Measurements from ENCODE around the gene NR1H2.
"Not testable (repeated sequence)": the region's sequence is repeated elsewhere in the genome, so short reads cannot be mapped to it uniquely, and the experiment has no call there.

The NR1H2 gene

DNA sequence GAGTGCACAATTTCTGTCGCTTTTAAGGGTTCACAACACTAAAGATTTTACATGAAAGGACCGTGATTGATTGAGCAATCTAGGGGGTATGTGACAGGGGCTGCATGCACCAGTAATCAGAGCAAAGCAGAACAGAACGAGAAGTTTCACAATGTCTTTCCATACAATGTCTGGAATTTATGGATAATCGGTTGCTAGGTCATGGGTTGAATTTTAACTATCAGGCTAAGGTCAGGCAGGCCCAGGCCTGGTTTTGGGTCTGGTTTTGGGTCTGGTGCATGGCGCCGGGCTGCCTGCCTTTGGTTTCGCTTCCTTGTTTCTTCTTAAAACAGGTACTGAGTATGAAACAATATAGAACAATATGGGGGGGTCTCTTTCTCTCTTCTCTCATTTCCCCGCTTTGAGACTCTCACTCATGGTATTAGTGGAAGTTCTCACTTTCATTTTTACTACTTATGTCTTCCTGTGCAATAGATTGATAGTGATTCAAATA is 29.1 kb upstream of the NR1H2 start:
- DNase-seq: not testable (repeated sequence)

DNA sequence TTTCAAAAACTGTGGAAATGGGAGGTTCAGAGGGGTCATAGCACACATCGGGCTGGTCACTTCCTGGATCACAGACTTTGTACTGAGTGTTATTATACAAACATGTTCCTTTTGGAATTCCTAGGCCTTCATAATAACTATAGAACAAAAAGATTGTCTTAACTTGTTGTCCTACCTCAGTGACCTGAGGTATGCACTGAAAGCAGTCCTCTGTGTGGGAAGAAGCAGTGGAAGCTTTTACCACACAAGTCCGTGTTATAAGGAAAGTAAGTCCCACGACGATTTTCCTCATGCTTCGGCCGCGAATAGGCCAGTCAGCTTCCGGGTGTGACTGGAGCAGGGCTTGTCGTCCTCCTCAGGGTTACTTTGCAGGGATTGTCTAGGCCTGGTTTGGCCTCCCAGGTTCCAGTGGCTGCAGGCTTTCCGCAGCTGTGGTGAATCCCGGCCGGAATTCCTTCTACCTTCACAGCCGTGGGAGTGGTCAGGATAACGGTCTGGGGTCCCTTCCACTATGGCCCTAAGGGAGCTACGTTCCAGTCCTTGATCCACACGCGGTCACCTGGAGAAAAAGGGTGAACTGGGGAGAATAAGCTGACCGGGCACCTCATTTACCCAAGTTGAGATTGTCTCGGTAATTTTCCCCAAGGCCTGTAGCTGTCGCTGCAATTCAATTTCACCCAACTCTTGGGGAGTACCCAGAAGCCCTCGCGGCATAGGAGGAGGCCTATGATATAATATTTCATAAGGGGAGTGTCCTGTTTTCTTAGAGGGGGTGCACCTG is 26.8 kb upstream of the NR1H2 start:
- DNase-seq: no peak

DNA sequence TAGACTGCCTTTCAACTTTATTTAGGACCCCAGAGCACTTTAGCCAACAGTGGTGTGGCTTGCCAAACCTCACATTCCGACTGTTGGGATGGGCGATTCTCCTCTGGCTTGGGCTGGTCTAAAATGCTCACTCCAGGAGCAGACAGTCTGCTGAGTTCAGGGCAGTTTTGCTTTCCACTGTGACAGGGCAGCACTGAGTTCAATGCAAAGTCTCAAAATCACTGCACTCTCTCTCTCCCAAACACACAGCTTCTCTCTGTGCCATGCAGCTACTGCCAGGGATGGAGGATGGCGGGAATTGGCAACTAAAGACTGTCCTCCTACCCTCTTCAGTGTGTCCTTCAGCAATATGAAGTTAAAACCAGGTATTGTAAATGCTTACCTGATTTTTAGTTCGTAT is 24.0 kb upstream of the NR1H2 start:
- no peak for DNase-seq

DNA sequence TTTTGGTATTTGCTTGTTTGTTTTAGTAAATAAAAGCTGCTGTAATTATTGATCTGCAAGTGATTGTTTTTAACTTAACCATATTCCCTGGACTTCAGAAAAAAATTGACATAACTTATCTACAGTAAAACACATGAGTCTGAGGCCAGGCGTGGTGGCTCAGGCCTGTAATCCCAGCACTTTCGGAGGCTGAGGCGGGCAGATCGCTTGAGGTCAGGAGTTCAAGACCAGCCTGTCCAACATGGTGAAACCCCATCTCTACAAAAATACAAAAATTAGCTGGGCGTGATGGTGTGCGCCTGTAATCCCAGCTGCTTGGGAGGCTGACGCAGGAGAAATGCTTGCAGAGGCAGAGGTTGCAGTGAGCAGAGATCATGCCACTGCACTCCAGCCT is 22.8 kb upstream of the NR1H2 start:
- not testable (repeated sequence) for DNase-seq

DNA sequence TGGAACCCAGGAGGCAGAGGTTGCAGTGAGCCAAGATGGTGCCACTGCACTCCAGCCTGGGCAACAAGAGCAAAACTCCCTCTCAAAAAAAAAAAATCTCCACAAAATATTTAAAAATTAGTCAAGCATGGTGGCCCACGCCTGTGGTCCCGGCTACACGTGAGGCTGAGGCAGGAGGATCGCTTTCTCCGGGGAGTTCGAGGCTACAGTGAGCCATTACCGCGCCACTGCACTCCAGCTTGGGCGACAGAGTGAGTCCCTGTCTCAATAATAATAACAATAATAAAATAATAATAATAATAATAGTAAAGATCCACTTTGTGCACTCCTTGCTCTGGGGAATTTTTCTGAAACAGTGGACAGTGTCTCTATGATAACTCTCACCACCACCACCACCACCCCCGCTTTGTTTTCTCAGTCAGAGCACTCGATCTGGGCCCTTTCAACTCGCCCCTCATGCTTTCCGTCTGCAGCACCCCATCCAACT is 19.5 kb upstream of the NR1H2 start:
- no peak for DNase-seq

DNA sequence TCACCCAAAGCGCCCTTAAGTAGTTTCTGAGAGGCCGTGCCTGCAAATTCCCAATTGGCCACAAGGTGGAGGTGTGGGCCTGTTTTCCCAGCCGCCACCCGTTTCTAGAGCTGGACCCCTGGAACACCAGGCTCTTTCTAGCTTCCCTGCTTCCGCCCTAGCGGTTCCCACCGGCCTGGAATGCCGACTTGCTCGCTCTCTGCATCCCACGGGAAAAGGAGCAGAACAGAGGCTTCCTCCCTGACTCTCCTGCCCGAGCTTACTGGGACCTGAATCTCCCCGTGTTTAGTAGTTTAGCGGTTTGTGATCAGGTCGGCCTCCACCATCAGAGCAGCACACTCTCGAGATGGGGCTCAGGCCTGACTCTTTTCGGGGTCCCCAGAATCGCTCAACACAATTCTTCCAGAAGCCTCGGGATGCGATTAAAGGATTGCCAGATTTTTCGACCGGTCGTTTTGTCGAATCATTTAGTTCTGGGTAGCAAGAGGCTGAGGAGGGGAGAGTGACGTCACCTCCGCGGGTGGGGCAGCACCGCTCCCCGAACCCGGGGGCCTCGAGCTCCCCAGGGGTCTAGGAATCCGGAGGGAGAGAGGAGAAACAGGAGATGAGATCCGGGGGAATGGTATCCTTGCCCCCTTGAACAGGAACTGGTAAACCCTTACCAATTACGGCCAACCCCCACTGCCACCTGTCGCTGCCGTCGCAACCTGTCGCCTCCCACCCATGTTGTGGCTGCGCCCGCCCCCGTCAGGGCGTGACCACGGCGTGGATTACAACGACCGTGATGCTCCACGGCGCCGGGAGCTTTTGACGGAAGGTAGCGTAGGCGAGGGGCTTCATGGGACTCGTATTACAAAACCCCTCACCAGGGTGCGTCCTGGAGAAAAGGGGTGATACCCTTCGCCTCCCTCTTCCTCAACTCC is 18.8 kb upstream of the NR1H2 start:
- peak; percentile 86 for DNase-seq

DNA sequence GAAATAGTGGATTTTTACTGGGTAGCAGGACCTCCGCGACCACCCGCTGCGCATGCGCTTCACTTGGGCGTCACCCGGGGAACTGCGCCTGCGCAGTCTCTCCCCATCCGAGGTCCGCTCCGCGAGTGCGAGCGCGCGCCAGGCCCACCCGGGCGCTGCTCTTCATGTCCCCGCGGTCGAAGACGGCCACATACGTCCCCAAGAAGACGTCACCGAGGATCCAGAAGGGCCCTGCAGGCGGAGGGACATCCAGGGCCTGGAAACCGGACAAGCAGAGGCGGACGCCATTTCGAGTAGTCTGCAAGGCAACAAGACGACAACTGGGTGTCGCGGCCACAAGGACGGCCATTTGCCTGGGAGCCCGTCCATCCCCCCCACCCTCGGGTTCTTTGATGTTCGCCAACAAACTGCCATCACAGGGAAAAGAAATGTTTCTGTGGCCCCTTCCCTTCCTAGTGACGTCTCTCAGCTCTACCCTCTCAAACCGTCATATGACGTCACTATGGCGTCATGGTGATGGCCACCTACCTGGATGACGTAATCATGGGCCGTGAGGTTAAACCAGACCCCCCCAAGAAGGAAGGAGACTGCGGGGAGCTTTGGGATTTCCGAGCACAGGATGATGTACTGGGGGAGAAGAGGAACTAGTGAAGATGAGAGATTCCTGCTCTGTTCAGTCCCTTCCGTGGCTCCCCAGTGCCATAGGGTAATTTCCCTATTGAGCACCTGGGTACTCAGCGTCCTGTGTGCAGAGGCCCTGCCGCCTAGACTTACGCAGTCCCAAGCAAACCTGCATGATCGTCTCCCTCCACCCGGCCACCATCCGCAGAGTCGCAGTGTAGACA is 17.6 kb upstream of the NR1H2 start:
- peak; percentile 76 for DNase-seq

DNA sequence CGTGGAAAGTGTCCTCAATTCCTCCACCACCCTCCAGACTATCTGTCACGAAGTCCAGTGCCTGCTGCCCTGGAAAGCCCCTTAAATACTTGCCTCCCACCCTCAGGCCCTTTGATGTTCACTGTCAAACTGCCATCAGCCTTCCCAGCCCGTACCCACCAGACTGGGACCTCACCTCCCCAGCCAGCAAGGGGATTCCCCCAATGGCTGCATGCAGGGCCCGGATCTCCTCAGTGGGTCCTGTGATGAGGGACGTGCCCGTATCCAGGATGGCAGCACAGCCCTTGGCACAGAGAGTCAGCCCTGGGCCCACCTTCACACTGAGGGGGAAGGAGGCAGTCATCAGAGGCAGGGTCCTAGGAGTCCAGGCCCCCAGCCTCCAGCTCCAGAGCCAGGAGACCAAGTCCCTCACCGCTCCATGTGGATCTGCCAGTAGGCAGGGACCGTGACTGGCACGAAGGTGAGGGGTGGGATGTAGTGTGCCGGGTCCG is 16.9 kb upstream of the NR1H2 start:
- DNase-seq: no peak

DNA sequence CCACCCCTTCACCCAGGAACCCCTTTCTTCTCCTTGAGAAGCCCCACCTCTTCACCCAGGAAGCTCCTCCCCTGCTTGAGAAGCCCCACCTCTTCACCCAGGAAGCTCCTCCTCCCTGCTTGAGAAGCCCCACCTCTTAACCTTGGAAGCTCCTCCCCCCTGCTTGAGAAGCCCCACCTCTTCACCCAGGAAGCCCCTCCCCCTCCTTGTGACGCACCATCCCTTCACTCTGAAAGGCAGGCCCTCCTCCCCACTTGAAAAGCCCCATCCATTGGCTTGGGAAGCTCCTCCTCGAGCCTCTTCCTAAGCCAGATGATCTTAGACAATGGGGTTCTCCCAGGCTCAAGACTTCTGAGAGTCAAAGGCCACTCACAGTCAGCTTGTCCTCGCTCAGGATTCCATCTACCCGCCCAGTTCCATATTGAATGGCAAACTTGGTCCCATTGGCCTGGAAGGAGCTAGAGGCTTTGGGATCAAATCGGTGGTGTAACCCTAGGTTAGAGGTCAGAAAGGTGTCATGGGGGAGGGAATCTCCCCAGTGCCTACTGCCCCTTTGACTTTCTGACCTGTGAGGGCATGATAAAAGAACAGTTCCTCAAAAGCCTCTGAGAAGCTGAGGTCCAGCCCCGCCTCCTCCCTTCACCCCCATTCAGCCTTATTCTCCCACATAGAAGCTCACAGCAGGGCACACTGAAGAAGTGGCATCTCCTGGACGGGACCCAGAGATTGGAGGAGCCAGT is 14.8 kb upstream of the NR1H2 start:
- DNase-seq: no peak

DNA sequence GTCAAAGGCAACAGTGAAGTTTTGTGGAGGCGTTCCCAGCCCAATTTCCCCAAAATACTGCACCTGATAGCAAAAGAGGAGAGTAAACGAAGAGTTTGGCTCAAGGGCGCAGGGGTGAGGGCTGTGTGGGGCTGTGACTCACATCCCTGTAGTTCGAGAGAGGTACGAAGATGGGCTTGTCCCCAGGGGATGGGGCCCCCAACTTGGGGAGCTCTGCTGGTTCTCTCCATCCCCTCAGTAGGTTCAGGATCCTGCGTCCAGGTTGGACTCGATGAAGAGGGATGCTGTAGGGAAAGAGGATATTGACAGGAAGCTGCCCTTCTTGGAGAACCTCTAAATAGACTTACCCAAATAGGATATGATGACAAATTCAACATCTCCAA is 14.2 kb upstream of the NR1H2 start:
- no peak for DNase-seq

DNA sequence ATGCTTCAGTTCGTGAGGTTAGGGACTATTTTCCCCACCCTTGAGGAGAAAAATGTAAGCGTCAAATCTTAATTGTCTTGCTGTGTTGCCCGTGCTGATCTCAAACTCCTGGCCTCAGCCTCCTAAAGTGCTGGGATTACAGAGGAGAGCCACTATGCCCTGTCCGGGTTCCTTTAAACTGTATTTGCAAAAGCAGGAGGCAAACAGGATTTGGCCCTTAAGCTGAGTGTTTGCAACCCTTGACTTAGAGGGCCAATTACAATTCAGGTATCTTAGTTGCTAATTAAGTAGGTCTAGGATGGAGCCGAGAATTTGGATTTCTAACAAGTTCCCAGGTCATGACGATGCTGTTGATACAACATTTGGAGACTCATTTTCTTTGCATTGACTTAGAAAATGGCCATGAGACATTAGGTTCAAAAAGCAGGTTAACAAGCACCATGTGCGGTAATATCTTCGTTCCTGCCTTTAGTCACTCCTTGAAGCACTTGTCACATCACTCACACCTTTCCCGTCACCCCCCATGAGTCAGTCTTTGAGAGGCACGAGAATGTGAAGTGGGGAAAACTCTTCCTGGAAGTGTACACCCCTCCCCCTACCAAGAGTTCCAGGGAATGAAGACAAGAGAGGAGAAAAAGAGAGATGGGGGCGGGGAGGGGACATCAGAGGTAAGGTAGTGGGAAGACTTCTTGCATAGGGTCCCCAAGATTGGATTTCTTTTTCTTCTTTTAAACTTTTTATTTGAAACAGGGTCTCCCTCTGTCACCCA is 13.4 kb upstream of the NR1H2 start:
- DNase-seq: no peak

DNA sequence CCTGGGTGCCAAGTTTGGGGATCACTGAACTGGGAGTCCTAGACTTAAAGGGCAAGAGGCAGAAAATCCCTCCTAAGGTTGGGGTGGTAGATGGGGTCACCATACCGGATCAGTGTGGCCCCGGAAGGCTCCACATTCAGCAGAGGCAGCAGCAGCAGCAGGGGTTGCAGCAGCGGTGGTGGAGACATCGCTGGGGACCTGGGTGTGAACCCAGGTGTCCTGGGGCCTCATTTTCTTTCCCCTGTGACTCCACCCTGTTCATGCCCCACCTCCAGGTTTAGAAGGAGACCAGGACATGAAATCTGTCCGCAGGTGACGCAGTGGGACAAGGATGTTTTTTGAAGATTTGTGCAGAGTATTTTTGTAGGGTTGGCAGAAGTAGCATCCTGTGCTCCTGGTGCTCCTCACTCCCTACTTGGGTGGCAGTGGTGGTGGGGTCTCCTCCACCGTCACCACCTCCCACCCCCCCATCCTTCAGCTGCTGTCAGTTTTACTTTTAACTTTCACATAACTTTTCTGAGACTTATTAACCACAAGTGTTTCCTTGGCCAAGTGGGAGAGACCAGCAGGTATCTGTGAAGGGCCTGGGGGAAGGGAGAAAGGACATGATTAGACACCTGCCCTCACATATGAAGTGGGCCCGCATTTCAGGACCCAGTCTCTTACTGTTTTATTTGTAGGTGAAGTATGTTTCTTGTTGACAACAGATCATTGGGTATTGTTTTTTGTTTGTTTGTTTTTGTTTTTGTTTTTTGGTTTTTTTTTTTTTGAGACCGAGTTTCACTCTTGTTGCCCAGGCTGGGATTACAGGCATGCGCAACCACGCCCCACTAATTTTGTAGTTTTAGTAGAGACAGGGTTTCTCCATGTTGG is 10.6 kb upstream of the NR1H2 start, which contains the start of gene NAPSA:
TSS of gene NAPSA (minus strand) at position 206 of the 873 bp plus-strand sequence. CDS start at position 188, 18 bp downstream.
- no peak for DNase-seq

DNA sequence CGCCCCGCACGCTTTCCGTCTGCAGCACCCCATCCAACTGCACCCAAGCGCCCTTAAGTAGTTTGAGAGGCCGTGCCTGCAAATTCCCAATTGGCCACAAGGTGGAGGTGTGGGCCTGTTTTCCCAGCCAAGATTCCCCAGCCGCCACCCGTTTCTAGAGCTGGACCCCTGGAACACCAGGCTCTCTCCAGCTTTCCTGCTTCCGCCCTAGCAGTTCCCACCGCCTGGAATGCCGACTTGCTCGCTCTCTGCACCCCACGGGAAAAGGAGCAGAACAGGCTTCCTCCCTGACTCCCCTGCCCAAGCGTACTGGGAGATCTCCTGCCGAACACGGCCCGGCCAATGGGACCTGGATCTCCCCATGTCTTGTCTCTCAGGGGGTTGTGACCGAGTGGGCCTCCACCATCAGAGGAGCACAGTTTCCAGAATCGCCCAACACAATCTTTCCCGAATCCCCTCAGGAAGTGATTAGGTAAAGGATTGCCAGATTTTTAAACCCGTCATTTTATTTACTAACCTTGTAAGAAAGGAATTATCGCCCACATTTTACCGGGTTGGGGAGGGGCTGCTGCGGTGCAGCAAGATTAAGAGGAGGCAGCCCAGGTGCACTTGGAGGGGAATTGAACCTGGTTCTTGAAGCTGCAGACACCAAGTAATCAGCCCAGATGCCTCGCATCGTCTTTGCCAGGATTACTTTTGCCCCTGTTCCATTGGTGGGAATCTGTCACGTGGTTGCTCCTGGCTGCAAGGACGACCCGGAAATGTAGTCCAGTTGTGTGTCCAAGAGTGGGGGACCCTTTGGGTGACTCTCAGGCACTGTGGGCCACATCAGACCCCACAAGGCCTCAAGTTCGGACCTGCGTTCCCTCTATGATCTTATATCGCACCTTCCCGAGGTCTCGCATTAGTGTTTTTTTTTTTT is 7.3 kb upstream of the NR1H2 start:
- peak; percentile 69 for DNase-seq

DNA sequence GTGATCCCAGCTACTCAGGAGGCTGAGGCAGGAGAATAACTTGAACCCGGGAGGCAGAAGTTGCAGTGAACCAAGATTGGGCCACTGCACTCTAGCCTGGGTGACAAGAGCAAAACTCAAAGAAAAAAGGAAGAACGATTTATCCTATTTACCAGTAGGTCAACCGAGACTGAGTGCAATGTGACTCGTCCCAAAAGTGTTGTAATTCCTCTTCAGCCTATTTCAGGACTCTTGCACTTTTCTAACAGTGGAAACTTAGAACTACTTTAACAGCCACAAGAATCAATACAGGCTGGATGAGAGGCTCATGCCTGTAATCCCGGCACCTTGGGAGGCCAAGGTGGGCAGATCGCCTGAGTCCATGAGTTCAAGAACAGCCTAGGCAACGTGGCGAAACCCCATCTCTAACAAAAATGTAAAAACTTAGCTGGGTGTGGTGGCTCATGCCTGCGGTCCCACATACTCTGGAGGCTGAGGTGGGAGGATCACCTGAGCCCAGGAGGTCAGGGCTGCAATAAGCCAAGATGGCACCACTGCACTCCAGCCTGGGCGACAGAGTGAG is 4.3 kb upstream of the NR1H2 start:
- DNase-seq: no peak

DNA sequence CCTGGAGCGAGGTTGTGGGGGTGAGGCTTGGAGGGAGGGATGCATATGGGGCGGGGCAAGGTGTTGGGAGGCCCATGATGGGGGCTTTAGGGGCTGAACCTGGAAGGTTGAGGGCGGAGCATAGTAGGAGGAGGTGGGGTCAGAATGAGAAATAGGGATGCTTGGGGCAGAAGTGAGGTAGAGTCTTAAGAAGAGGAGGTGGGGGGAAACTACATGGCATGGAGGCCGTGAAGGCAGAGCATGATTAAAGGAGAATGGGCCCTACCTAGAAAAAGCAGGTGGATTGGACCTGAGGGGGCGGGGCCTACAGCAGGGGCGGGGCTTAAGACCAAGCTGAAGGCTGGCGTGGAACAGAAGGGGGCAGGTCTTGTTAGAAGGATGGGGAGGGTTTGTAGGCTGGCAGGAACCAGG is 799 bp downstream of the NR1H2 start:
- DNase-seq: peak; percentile 47

DNA sequence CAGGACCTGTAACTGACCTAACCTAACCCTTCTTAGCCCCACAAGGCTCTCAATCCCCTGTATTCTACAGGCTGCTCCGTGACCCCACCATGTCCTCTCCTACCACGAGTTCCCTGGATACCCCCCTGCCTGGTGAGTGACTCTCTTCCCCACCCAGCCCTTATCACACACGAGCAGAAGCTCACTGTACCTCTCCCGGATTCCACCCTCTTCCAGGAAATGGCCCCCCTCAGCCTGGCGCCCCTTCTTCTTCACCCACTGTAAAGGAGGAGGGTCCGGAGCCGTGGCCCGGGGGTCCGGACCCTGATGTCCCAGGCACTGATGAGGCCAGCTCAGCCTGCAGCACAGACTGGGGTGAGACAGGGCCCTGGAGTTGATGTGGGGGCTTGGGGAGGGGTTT is 1.3 kb downstream of the NR1H2 start:
- DNase-seq: no peak

DNA sequence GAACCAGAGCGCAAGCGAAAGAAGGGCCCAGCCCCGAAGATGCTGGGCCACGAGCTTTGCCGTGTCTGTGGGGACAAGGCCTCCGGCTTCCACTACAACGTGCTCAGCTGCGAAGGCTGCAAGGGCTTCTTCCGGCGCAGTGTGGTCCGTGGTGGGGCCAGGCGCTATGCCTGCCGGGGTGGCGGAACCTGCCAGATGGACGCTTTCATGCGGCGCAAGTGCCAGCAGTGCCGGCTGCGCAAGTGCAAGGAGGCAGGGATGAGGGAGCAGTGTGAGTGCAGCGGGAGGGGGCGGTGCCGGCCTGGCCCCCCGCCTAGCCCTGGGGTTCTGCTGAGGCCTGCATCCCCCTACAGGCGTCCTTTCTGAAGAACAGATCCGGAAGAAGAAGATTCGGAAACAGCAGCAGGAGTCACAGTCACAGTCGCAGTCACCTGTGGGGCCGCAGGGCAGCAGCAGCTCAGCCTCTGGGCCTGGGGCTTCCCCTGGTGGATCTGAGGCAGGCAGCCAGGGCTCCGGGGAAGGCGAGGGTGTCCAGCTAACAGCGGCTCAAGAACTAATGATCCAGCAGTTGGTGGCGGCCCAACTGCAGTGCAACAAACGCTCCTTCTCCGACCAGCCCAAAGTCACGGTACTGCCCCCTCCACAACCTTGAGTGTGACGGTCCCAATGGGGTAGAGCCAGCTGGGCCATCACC is 2.1 kb downstream of the NR1H2 start:
- DNase-seq: no peak

DNA sequence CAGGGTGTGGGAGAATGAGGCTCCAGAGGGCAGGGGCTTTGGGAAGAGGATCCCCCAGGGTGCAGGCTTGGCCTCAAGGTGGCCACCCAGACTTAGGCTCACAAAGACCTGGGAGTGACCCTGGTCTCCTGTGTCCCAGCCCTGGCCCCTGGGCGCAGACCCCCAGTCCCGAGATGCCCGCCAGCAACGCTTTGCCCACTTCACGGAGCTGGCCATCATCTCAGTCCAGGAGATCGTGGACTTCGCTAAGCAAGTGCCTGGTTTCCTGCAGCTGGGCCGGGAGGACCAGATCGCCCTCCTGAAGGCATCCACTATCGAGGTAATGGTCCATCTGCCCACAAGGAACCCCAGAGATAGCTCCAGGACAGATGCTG is 2.6 kb downstream of the NR1H2 start:
- no peak for DNase-seq

Data from central memory CD4-positive, alpha-beta T cell (primary cell).